Stimulated activated naive CD8-positive, alpha-beta T cell treated with anti-CD3 and anti-CD28 coated beads, Interleukin-15, amount 100 ng/mL, for 72 hours (primary cell): ENCODE measurements around the gene DNAJA2.

Experiments used
- ATAC-seq: fragments of 150-1000 bp; cut with Tn5 transposase; 2 replicates; pipeline ENCODE4 v1.10.0; 2021; ENCODE audit warnings: mild to moderate bottlenecking, moderate library complexity
- DNase-seq, 2 donors: peaks; one replicate each; pipeline ENCODE4 v3.0.0; 2021 to 2022
- H3K27ac Mint-ChIP-seq, 2 donors: one replicate each; pipeline ENCODE4 v1.8.0; 2022; ENCODE audit warnings: mild to moderate bottlenecking in 2 of 2, mixed read lengths in 2 of 2, moderate library complexity in 2 of 2
- H3K27me3 Mint-ChIP-seq: one replicate; pipeline ENCODE4 v1.8.0; 2022; ENCODE audit warnings: mixed read lengths
- H3K4me1 Mint-ChIP-seq: one replicate; pipeline ENCODE4 v1.8.0; 2022; ENCODE audit warnings: mild to moderate bottlenecking, mixed read lengths
- H3K4me3 Mint-ChIP-seq, 2 donors: one replicate each; pipeline ENCODE4 v1.8.0; 2022; ENCODE audit warnings: mild to moderate bottlenecking in 2 of 2, mixed read lengths in 2 of 2, moderate library complexity in 1 of 2
- H3K9me3 Mint-ChIP-seq, 2 donors: one replicate each; pipeline ENCODE4 v1.8.0; 2022; ENCODE audit warnings: mixed read lengths in 2 of 2

The DNAJA2 gene

GRCh38 chr16:46991729-46992704 is 18.5 kb upstream of the DNAJA2 start:
- H3K27ac Mint-ChIP-seq = peak overlapping the region in 1 of 2 donors; percentile 61
- H3K4me3 Mint-ChIP-seq = no peak overlapping the region
- H3K4me1 Mint-ChIP-seq = peaks cover 26% of the 10 kb centered on the region
- no peaks in the 10 kb centered on the region for H3K9me3 Mint-ChIP-seq
- H3K27me3 Mint-ChIP-seq = peaks cover 7% of the 10 kb centered on the region
- DNase-seq = no peak
- no peak for ATAC-seq

GRCh38 chr16:46986896-46987295 is 13.4 kb upstream of the DNAJA2 start:
- H3K4me3 Mint-ChIP-seq = no peak overlapping the region
- no peak for ATAC-seq

GRCh38 chr16:46986438-46986837 is 13.0 kb upstream of the DNAJA2 start:
- ATAC-seq (no peak), DNase-seq (no peak)
- no peaks in the 10 kb centered on the region for H3K9me3 Mint-ChIP-seq
- no peak overlapping the region for H3K27ac Mint-ChIP-seq
- H3K27me3 Mint-ChIP-seq = no peaks in the 10 kb centered on the region
- H3K4me3 Mint-ChIP-seq = no peak overlapping the region
- peaks cover 5% of the 10 kb centered on the region for H3K4me1 Mint-ChIP-seq

More at GRCh38 chr16:46986896-46987295, 13.4 kb upstream of the DNAJA2 start:
- H3K27me3 Mint-ChIP-seq = no peaks in the 10 kb centered on the region
- no peak for DNase-seq
- no peaks in the 10 kb centered on the region for H3K9me3 Mint-ChIP-seq
- H3K4me1 Mint-ChIP-seq = peaks cover 5% of the 10 kb centered on the region
- H3K27ac Mint-ChIP-seq = no peak overlapping the region

GRCh38 chr16:46982335-46982734 is 8.9 kb upstream of the DNAJA2 start:
- Mint-ChIP-seq H3K27me3 (no peaks in the 10 kb centered on the region), H3K27ac (no peak overlapping the region), H3K4me1 (peaks cover 12% of the 10 kb centered on the region), H3K9me3 (no peaks in the 10 kb centered on the region), H3K4me3 (no peak overlapping the region)
- no peak for DNase-seq
- ATAC-seq = no peak

GRCh38 chr16:46980926-46981325 is 7.5 kb upstream of the DNAJA2 start:
- no peaks in the 10 kb centered on the region for H3K27me3 Mint-ChIP-seq
- ATAC-seq (no peak), DNase-seq (no peak)
- no peak overlapping the region for H3K27ac Mint-ChIP-seq
- H3K4me3 Mint-ChIP-seq = no peak overlapping the region
- H3K9me3 Mint-ChIP-seq = no peaks in the 10 kb centered on the region
- H3K4me1 Mint-ChIP-seq = peaks cover 26% of the 10 kb centered on the region

- ATAC-seq = no peak
- no peak for DNase-seq
- Mint-ChIP-seq H3K4me3 (peak overlapping the region; percentile 53 to 80), H3K4me1 (peaks cover 48% of the 10 kb centered on the region), H3K27ac (peak overlapping the region in 1 of 2 donors; percentile 86), H3K27me3 (no peaks in the 10 kb centered on the region), H3K9me3 (no peaks in the 10 kb centered on the region)
Observed at GRCh38 chr16:46976550-46976949, 3.1 kb upstream of the DNAJA2 start.

- Mint-ChIP-seq H3K4me1 (peaks cover 53% of the 10 kb centered on the region), H3K4me3 (peak overlapping the region; percentile 53 to 80), H3K9me3 (no peaks in the 10 kb centered on the region), H3K27ac (peak overlapping the region; percentile 5 to 86), H3K27me3 (no peaks in the 10 kb centered on the region)
- ATAC-seq = no peak
- no peak for DNase-seq
Observed at GRCh38 chr16:46975908-46976470, 2.5 kb upstream of the DNAJA2 start.

GRCh38 chr16:46975165-46975564 is 1.7 kb upstream of the DNAJA2 start:
- ATAC-seq (no peak), DNase-seq (no peak)
- H3K4me3 Mint-ChIP-seq = peak overlapping the region; percentile 84 to 88
- H3K9me3 Mint-ChIP-seq = no peaks in the 10 kb centered on the region
- peak overlapping the region; percentile 81 to 90 for H3K27ac Mint-ChIP-seq
- no peaks in the 10 kb centered on the region for H3K27me3 Mint-ChIP-seq
- peaks cover 56% of the 10 kb centered on the region for H3K4me1 Mint-ChIP-seq

- ATAC-seq (peak; percentile 51), DNase-seq (peak; percentile 24 to 39)
- H3K4me3 Mint-ChIP-seq = peak overlapping the region; percentile 84 to 88
- H3K27me3 Mint-ChIP-seq = no peaks in the 10 kb centered on the region
- peak overlapping the region; percentile 98 to 99 for H3K27ac Mint-ChIP-seq
- H3K9me3 Mint-ChIP-seq = no peaks in the 10 kb centered on the region
- peaks cover 54% of the 10 kb centered on the region for H3K4me1 Mint-ChIP-seq
Observed at GRCh38 chr16:46974352-46974751, 878 bp upstream of the DNAJA2 start.

- H3K27ac Mint-ChIP-seq = peak overlapping the region; percentile 98 to 99
- no peak for ATAC-seq
Observed at GRCh38 chr16:46973996-46974324, 486 bp upstream of the DNAJA2 start.

GRCh38 chr16:46972429-46973206 is 856 bp downstream of the DNAJA2 start:
- ATAC-seq = peak; percentile 64
- Mint-ChIP-seq H3K4me3 (peak overlapping the region; percentile 88 to 93), H3K9me3 (no peaks in the 10 kb centered on the region), H3K27ac (peak overlapping the region; percentile 93 to 99), H3K4me1 (peaks cover 63% of the 10 kb centered on the region), H3K27me3 (no peaks in the 10 kb centered on the region)
- DNase-seq = peak; percentile 54

More at GRCh38 chr16:46973996-46974324, 486 bp upstream of the DNAJA2 start:
- Mint-ChIP-seq H3K9me3 (no peaks in the 10 kb centered on the region), H3K4me1 (peaks cover 55% of the 10 kb centered on the region), H3K27me3 (no peaks in the 10 kb centered on the region), H3K4me3 (peak overlapping the region; percentile 84 to 88)
- no peak for DNase-seq

- Mint-ChIP-seq H3K9me3 (no peaks in the 10 kb centered on the region), H3K27ac (peak overlapping the region in 1 of 2 donors; percentile 5), H3K4me1 (peaks cover 61% of the 10 kb centered on the region), H3K4me3 (peak overlapping the region; percentile 39 to 58), H3K27me3 (no peaks in the 10 kb centered on the region)
- ATAC-seq (no peak), DNase-seq (no peak)
Observed at GRCh38 chr16:46971271-46971670, 2.2 kb downstream of the DNAJA2 start.

- Mint-ChIP-seq H3K27ac (no peak overlapping the region), H3K4me3 (peak overlapping the region in 1 of 2 donors; percentile 35), H3K9me3 (no peaks in the 10 kb centered on the region), H3K4me1 (peaks cover 49% of the 10 kb centered on the region), H3K27me3 (no peaks in the 10 kb centered on the region)
- ATAC-seq = no peak
- no peak for DNase-seq
Observed at GRCh38 chr16:46970089-46970488, 3.4 kb downstream of the DNAJA2 start.

- Mint-ChIP-seq H3K9me3 (no peaks in the 10 kb centered on the region), H3K4me1 (peaks cover 57% of the 10 kb centered on the region), H3K4me3 (peak overlapping the region in 1 of 2 donors; percentile 6), H3K27me3 (no peaks in the 10 kb centered on the region), H3K27ac (no peak overlapping the region)
- DNase-seq (no peak), ATAC-seq (no peak)
Observed at GRCh38 chr16:46968063-46968435, 5.4 kb downstream of the DNAJA2 start.

GRCh38 chr16:46962629-46963028 is 10.8 kb downstream of the DNAJA2 start:
- peak overlapping the region; percentile 24 to 59 for H3K4me3 Mint-ChIP-seq
- peak overlapping the region in 1 of 2 donors; percentile 96 for H3K27ac Mint-ChIP-seq
- H3K9me3 Mint-ChIP-seq = no peaks in the 10 kb centered on the region
- H3K27me3 Mint-ChIP-seq = no peaks in the 10 kb centered on the region
- peaks cover 66% of the 10 kb centered on the region for H3K4me1 Mint-ChIP-seq
- DNase-seq (no peak), ATAC-seq (no peak)
